Dermis blood vessel endothelial cell (primary cell): ENCODE data around the gene ZBTB2. TPM values are rescaled to one million over a fixed set of nuclear protein-coding genes. Genes with fewer than 3 reads are reported as not detected.
"Not testable (repeated sequence)": the region's sequence is repeated elsewhere in the genome, so short reads cannot be mapped to it uniquely, and the experiment has no call there.

Experiments used
- DNase-seq: peaks from one replicate; pipeline ENCODE4 v3.0.0; 2010
- total RNA-seq: library from RNA; depleted of rRNA; stranded (reverse); fragments of >200 nt; gene quantifications from 2 replicates; pipeline ENCODE4 v1.2.3, GENCODE V29; 2014

ZBTB2 gene
- total RNA-seq, 1 donor from 2014 or later: 8.0 TPM

GRCh38 chr6:151370509-151371078 lies 20.8 kb downstream of the ZBTB2 start:
- peak; percentile 60 for DNase-seq

- no peak for DNase-seq
These were observed 26.1 kb downstream of the ZBTB2 start for GRCh38 chr6:151365233-151365632.

GRCh38 chr6:151359486-151359885 lies 31.9 kb downstream of the ZBTB2 start:
- no peak for DNase-seq

GRCh38 chr6:151358475-151358874 lies 32.9 kb downstream of the ZBTB2 start:
- DNase-seq: no peak

GRCh38 chr6:151357758-151358436 lies 33.5 kb downstream of the ZBTB2 start:
- DNase-seq: no peak

GRCh38 chr6:151356983-151357382 lies 34.4 kb downstream of the ZBTB2 start:
- not testable (repeated sequence) for DNase-seq

- no peak for DNase-seq
These were observed 37.6 kb downstream of the ZBTB2 start for GRCh38 chr6:151353795-151354194.

GRCh38 chr6:151352410-151353396 lies 38.7 kb downstream of the ZBTB2 start:
- no peak for DNase-seq

- DNase-seq: no peak
These were observed 39.6 kb downstream of the ZBTB2 start for GRCh38 chr6:151351731-151352130.

GRCh38 chr6:151351146-151351700 lies 40.1 kb downstream of the ZBTB2 start:
- DNase-seq: no peak

GRCh38 chr6:151350442-151351145 lies 40.8 kb downstream of the ZBTB2 start:
- no peak for DNase-seq

- DNase-seq: no peak
These were observed 41.6 kb downstream of the ZBTB2 start for GRCh38 chr6:151349651-151350270.

- DNase-seq: not testable (repeated sequence)
These were observed 48.6 kb downstream of the ZBTB2 start for GRCh38 chr6:151342750-151343149.

GRCh38 chr6:151341476-151342195 lies 49.7 kb downstream of the ZBTB2 start:
- no peak for DNase-seq

GRCh38 chr6:151340219-151340978 lies 51.0 kb downstream of the ZBTB2 start:
- no peak for DNase-seq

- no peak for DNase-seq
These were observed 52.0 kb downstream of the ZBTB2 start for GRCh38 chr6:151339369-151339768.

GRCh38 chr6:151338651-151339200 lies 52.6 kb downstream of the ZBTB2 start:
- no peak for DNase-seq

GRCh38 chr6:151335930-151336329 lies 55.4 kb downstream of the ZBTB2 start:
- DNase-seq: no peak

GRCh38 chr6:151330130-151330696 lies 61.1 kb downstream of the ZBTB2 start:
- DNase-seq: no peak

- no peak for DNase-seq
These were observed 64.3 kb downstream of the ZBTB2 start for GRCh38 chr6:151327101-151327500.
